GM21737 (cell line): ENCODE results near the gene GPR137.
"Not testable (repeated sequence)": the region's sequence is repeated elsewhere in the genome, so short reads cannot be mapped to it uniquely, and the experiment has no call there.

ENCODE experiments used
- ATAC-seq: cut with Tn5 transposase; IDR thresholded peaks from one replicate; pipeline ENCODE4 v1.9.1; 2021; ENCODE audit warnings: mild to moderate bottlenecking, moderate library complexity; ENCODE audit not compliant: unreplicated experiment

Gene GPR137

DNA sequence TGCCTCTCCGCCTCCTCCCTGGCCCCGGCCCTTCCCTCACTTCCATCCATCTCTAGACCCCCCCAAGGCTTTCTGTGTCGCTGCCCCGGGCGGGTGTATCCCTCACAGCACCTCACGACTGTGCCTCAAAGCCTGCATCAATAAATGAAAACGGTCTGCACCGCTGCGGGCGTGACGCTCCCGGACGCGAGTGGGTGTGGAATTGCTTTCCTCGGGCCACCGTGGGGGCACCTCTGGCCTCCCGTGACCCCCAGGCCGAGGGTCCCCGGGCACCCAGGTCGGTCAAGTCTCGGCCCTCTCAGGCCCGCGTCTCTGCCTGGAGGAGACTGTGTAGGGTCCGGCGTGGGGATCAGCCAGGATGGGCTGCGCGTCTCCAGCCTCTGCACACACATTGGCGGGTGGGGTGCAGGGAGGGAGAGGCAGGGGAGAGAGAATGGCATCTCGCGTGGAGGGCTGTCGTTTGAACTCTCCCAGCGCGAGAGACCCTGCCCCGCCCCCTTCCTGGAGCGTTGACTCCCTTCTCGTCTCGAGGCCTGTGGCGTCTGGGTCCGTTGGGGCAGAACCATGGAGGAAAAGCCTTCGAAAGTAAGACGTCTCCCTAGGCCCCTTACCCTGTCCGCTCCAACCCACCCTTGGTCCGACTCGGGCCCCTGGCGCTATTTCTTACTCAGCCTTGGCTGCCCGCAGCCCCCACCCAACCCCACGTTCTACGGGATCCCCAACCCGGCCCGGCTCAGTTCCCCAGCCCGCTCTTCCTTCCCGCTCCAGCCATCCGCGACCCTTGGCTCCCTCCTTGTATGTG, 14.4 kb downstream of the GPR137 start, which contains the start of gene CATSPERZ:
TSS of gene CATSPERZ (plus strand) at position 512 of the 802 bp plus-strand sequence. CDS start at position 565, 53 bp downstream.
- no peak for ATAC-seq

DNA sequence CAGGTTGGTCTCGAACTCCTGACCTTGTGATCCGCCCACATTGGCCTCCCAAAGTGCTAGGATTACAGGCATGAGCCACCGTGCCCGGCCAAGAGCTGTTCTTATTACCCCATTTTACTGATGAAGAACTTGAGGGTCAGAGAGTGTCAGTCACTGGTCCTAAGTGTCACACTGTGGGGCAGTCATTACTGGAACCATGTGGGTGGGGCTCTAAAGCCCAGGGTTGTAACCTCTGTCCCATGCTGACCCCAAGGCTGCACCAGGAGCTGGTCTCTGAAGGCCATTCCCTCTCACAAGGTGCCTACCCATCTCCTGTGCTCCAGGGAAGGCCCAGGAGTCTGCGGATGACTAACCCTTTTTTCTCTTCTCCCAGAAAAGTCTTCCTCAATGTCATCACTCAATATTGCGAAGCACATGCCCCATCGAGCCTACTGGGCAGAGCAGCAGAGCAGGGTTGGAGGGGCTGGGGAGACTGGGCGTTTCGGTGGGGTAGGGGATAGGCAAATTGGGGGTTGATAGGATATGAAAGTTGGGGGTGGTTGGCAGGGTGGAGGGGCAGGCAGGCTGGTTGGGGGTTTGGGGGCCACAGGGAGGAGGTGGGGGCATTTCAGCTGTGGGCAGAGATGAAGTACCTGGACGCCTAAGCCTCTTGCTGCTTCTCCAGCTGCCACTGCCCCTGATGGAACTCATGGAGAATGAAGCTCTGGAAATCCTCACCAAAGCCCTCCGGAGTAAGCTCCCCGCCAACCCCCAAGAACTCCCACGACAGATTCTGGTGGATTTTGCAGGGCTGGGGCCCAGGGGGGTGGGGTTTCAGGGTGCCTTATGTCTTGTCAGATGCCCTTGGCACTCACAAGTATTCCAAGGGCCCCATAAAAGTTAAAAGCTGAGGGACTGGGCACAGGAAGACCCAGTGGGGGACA, 17.7 kb downstream of the GPR137 start:
- no peak for ATAC-seq

DNA sequence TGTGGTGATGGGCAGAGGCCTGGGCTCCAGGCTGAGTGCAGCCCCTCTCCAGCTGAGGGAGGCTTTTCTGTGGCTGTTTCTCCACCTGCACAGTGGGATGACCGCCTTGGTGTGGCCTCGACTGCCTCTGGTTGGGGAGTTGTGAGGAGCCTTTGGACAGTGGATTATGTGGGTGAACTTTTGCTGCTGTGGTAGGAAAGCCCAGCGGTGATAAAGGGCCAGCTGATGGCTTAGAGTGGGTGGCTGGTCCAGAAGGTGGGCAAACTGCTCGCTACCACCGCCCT, 18.3 kb downstream of the GPR137 start:
- ATAC-seq = no peak

DNA sequence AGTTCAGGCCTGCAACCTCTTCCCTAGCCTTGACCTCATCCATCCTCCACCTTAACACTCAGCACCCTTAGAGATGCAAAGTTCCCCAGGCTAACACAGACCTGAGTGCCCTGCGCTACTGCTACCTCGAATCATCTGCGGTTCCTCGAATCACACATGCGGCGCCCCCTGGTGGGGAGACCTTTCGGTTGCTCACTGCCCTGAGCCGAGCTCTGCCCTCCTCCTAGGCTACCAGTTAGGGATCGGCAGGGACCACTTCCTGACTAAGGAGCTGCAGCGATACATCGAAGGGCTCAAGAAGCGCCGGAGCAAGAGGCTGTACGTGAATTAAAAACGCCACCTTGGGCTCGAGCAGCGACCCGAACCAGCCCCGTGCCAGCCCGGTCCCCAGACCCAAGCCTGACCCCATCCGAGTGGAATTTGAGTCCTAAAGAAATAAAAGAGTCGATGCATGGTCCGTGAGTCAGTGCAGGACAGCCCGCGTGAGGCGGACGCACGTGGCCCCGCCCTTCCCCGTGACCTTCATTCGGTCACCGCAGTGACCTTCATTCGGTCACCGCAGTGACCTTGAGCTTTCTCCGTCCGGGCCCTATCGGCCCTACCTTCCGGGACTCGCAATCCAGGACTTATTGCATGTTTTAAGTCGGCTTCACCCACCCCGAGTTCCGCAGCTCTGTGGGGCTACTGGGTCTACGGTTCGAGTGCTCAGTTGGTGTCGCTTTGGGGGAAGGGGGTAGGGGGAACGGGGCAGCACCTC, 18.8 kb downstream of the GPR137 start:
- ATAC-seq = peak; percentile 16

DNA sequence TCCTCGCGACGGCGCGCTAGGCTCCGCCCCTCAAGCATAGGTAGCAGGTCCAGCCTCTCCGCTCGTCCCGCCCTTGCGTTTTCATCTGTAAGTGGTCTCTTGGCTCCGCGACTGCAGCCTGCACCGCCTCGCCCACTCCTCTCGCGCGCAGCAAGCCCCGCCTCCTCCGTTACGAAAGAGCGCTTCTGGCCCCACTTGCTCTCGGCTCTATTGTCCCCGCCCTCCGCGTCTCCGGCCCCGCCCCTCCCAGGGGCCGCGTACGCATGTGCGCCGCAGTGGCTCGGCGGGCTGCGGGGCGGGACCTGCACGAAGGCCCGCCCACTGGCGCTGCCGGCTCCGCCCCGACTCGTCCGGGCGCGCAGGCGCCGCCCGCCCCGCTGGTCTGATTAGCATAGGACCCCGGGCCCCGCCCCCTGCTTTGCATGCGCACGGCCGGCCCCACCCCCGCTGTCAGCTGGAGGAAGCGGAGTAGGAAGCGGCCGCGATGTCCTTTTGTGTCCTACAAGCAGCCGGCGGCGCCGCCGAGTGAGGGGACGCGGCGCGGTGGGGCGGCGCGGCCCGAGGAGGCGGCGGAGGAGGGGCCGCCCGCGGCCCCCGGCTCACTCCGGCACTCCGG, 19.5 kb downstream of the GPR137 start, which contains the start of gene ESRRA:
TSS of gene ESRRA (plus strand) at position 450 of the 616 bp plus-strand sequence. CDS start 1,656 bp downstream, outside the sequence.
- ATAC-seq = peak; percentile 64

DNA sequence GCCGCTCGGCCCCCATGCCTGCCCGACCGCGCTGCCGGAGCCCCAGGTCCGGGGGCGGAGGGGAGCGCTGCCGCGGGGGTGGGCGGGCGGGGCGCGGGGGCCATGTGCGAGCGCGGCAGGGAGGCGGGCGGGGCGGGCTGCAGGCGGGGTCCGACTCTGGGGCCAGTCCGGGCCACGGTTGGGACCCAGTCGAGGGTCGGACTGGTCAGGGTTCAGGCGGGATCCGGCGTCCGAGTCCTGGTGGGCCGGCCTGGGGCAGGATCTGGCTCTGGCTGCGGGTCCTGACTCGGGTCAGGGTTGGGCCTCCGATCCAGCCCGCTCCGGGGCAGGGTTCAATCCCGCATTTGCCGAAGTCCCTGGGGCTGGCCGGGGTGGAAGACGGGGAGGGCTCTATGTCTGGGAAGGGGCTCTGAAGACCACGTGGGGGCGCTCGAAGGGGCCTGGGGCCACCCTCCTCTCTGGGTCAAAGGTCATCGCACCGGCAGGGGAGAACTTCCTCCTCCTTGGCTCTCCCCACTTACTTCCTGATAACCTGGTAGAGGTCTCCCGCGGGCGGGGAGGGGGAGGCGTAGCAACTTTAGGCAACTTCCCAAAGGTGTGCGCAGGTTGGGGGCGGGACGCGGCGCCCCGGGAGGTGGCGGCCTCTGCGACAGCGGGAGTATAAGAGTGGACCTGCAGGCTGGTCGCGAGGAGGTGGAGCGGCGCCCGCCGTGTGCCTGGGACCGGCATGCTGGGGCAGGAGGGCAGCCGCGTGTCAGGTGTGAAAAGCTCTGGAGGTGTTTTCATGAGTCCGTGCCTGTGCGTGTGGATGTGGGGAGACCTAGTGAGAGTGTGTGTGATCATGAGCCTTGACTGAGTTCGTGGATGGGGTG, 20.3 kb downstream of the GPR137 start:
- ATAC-seq = peak; percentile 21

DNA sequence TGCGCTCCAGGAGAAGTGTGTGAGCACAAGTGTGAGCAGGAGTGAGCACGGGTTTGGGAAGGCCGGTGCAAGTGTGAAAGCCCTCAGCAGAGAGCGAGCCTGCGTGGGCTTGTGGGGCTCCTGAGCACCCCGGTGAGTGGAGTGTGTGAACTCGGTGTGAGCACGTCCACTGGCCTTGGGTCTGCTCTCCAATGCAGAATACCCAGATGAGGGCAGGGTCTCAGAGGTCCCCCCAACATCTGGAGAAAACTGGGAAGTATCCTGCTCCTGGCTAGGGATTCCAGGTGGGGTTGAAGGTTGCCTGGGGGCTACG, 20.9 kb downstream of the GPR137 start:
- no peak for ATAC-seq

DNA sequence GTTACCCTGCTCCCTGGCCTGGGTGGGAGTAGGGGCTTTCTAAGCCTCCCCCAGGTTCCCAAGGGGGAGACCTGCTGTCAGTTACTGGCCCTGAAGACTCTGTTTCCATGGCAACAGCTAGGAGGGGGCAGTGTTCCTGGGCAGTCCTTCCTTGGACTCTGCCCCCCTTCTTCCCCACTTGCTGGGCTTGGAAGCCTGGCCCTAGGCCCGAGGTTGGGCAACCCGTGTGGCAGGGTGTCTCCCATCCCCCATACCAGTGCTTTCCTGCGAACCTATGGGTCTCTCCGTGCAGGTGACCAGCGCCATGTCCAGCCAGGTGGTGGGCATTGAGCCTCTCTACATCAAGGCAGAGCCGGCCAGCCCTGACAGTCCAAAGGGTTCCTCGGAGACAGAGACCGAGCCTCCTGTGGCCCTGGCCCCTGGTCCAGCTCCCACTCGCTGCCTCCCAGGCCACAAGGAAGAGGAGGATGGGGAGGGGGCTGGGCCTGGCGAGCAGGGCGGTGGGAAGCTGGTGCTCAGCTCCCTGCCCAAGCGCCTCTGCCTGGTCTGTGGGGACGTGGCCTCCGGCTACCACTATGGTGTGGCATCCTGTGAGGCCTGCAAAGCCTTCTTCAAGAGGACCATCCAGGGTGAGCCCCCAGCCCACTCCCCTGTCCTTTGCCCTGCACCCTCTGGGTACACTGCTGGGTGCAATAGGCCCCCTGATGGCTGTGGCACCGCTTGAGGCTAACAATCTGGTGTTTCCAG, 21.4 kb downstream of the GPR137 start:
- no peak for ATAC-seq

DNA sequence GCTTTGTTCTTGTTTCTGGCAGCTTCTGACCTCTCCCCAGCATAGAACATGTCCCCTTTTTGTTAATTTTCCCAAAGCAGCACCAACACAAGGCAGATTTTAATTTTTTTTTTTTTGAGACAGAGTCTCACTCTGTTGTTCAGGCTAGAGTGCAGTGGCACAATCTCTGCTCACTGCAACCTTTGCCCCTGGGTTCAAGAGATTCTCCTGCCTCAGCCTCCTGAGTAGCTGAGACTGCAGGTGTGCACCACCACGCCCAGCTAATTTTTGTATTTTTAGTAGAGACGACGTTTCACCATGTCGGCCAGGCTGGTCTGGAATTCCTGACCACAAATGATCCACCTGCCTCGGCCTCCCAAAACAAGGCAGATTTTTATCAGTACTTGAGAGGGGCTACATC, 22.1 kb downstream of the GPR137 start:
- not testable (repeated sequence) for ATAC-seq

DNA sequence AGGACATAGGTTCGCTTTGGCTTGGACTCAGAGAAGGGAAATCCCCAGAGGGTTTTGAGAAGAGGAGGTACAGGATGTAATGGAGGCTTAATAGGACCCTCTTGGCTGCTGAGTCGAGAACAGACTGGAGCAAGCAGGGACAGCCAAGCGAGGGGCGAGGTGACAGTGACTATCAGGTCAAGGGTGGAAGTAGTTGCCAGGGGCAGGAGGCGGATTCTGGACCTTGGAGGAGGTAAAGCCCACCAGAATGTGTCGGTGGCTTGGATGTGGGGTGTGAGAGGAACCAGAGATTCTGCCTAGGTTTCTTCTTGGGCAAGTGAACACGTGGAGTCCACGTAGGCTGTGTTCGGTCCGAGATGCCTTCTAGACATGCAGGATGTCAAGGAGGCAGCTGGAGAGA, 27.3 kb downstream of the GPR137 start:
- no peak for ATAC-seq

DNA sequence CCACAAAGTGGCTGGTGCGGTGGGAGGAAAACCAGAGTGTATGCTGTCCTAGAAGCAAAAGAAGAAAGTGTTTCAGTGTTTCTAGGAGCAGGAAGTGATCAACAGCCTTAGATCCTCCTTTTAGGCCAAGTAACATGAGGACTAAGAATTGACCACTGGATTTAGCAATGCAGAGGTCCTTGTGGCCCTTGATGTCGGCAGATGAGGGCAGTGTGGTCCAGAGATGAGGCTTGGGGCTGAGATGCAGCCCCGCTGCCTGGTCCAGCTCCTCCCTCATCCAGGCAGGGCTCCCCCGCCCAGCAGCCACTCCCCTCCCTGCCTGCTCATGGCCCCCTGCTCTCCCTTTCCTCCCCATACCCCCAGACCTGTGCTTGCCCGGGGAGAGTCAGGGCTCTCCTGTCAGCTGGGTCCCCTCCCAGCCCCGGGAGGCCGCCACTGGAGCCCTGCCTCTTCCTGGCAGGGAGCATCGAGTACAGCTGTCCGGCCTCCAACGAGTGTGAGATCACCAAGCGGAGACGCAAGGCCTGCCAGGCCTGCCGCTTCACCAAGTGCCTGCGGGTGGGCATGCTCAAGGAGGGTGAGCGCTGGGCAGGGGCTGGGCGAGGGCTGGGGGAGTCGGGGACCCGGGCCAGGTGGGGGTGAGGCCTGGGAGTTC, 28.0 kb downstream of the GPR137 start:
- ATAC-seq = no peak

DNA sequence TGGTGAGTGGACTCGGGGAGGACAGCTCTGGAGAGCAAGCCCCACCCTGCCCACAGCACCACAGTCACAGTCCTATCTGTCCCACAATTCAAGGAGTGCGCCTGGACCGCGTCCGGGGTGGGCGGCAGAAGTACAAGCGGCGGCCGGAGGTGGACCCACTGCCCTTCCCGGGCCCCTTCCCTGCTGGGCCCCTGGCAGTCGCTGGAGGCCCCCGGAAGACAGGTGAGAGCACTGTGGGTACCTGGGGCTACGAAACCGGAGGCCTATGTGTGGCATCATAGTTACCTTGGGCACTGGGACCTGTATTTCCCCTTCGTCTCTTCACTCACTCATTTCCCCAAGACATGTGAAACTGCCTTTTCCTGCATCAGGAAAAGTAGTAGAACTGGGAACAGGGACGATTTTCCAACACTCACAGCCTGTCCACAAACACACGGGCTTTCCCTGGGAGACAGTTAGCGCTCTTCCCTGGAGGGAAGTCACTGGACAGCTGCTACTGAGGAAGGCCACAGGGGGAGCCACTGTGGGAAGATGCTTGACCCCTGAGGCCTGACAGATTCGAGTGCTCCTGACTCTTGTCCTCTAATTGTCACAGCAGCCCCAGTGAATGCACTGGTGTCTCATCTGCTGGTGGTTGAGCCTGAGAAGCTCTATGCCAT, 28.6 kb downstream of the GPR137 start:
- ATAC-seq = no peak

DNA sequence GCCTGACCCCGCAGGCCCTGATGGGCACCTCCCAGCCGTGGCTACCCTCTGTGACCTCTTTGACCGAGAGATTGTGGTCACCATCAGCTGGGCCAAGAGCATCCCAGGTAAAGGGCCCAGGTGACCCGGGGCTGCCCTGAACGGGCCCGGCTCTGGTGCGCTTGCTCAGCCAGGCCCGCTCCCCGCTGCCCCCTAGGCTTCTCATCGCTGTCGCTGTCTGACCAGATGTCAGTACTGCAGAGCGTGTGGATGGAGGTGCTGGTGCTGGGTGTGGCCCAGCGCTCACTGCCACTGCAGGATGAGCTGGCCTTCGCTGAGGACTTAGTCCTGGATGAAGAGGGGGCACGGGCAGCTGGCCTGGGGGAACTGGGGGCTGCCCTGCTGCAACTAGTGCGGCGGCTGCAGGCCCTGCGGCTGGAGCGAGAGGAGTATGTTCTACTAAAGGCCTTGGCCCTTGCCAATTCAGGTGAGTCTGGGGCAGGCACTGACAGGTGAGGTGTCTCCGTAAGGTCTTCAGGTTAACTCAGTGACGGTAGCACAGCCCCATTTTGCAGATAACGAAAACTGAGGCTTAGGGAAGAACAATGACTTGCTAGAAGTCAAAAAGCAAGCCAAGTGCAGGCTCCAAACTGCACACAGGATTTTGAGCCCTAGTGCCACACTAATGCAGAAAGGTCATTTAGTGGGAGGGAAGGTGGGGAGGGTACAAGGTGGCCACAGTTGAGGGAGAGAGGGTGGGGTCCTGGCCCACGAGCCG, 29.3 kb downstream of the GPR137 start:
- ATAC-seq = no peak

DNA sequence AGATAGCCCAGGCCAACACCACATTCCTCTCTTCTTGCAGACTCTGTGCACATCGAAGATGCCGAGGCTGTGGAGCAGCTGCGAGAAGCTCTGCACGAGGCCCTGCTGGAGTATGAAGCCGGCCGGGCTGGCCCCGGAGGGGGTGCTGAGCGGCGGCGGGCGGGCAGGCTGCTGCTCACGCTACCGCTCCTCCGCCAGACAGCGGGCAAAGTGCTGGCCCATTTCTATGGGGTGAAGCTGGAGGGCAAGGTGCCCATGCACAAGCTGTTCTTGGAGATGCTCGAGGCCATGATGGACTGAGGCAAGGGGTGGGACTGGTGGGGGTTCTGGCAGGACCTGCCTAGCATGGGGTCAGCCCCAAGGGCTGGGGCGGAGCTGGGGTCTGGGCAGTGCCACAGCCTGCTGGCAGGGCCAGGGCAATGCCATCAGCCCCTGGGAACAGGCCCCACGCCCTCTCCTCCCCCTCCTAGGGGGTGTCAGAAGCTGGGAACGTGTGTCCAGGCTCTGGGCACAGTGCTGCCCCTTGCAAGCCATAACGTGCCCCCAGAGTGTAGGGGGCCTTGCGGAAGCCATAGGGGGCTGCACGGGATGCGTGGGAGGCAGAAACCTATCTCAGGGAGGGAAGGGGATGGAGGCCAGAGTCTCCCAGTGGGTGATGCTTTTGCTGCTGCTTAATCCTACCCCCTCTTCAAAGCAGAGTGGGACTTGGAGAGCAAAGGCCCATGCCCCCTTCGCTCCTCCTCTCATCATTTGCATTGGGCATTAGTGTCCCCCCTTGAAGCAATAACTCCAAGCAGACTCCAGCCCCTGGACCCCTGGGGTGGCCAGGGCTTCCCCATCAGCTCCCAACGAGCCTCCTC, 30.2 kb downstream of the GPR137 start:
- ATAC-seq = not testable (repeated sequence)

DNA sequence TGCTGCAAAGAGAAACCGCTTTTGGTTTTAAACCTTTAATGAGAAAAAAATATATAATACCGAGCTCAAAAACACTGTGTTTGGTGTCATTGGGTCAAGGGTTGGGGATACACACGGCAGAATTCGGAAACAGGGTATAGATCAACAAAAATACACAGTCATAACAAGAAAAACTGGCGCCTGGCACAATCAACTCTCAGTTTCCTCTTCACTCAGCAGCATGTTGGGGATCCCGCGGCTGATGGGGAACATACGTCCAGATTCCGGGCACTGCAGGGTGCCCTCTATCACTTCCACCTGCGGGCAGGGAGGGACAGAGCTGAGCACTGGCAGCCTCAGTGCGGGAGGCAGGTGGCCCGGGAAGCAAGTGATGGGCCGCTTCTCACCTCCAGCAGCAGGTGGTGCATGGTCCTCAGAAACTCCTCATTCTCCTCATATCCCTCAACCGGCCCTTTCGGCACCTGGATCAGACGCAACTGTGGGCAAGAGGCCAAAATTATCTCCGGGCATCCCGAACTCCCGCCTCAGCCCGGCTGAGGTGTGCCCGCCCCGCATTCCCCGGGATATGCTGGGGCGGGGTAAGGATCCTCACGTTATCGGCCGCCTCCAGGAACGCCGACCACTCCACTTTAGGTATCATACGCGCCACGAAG, 31.1 kb downstream of the GPR137 start:
- no peak for ATAC-seq
